PC-3 (cell line): ENCODE measurements around the gene GRB10. TPM values are rescaled to one million over a fixed set of nuclear protein-coding genes. Genes with fewer than 3 reads are reported as not detected.

Experiments
- ATAC-seq: fragments of 200-7000 bp; cut with Tn5 transposase; 2 replicates; pipeline ENCODE4 v1.9.1; 2020; ENCODE audit warnings: mild to moderate bottlenecking, moderate library complexity
- BruUV-seq: library from RNA; stranded (reverse); fragments of 400-500 nt; replicated peaks from 2 replicates; lab custom pipeline; 2021; lab: Mats Ljungman, UMichigan
- CTCF ChIA-PET: fragments of 300-600 bp; sonication (Branson Sonifier 250); formaldehyde crosslinking; loops from one replicate; lab custom pipeline; 2022; ENCODE audit warnings: antibody characterized with exemption; lab: Charles Lee
- POLR2A ChIA-PET: fragments of 300-600 bp; sonication (Branson Sonifier 250); formaldehyde crosslinking; loops from one replicate; lab custom pipeline; 2022; ENCODE audit warnings: antibody characterized with exemption; ENCODE audit not compliant: unreplicated experiment; lab: Charles Lee
- DNase-seq: peaks from one replicate; pipeline ENCODE4 v3.0.0-alpha.2; 2015
- H2AFZ ChIP-seq: fragments of 300-600 bp; sonication (generic); 2 replicates; pipeline ENCODE4 v1.6.0; 2016; ENCODE audit warnings: antibody characterized with exemption, low read length
- H3F3A ChIP-seq: fragments of 300-600 bp; sonication (generic); one replicate; pipeline ENCODE4 v1.6.0; 2017; ENCODE audit warnings: antibody characterized with exemption, low read length, control low read depth, mild to moderate bottlenecking; ENCODE audit not compliant: unreplicated experiment
- H3K27ac ChIP-seq: fragments of 300-600 bp; sonication (generic); 2 replicates; pipeline ENCODE4 v1.5.1; 2016; ENCODE audit warnings: mild to moderate bottlenecking, low read length
- H3K27me3 ChIP-seq: fragments of 300-600 bp; sonication (generic); 2 replicates; pipeline ENCODE4 v1.6.1; 2016; ENCODE audit warnings: low read length, mixed read lengths
- H3K36me3 ChIP-seq: fragments of 300-600 bp; sonication (generic); 2 replicates; pipeline ENCODE4 v1.6.1; 2016; ENCODE audit warnings: low read depth, mixed run types, low read length, mixed read lengths
- H3K4me1 ChIP-seq: fragments of 300-600 bp; sonication (generic); 2 replicates; pipeline ENCODE4 v1.5.1; 2016; ENCODE audit warnings: low read length; ENCODE audit not compliant: insufficient read depth
- H3K4me2 ChIP-seq: fragments of 300-600 bp; sonication (generic); 2 replicates; pipeline ENCODE4 v1.6.0; 2016; ENCODE audit warnings: low read length
- H3K4me3 ChIP-seq: fragments of 300-600 bp; sonication (generic); 2 replicates; pipeline ENCODE4 v1.5.1; 2016; ENCODE audit warnings: mild to moderate bottlenecking, low read length, mixed read lengths
- H3K79me2 ChIP-seq: fragments of 300-600 bp; sonication (generic); 2 replicates; pipeline ENCODE4 v1.6.1; 2017; ENCODE audit warnings: low read length, mixed read lengths
- H3K9ac ChIP-seq: fragments of 300-600 bp; sonication (generic); 2 replicates; pipeline ENCODE4 v1.6.0; 2016; ENCODE audit warnings: mild to moderate bottlenecking, low read length
- H3K9me2 ChIP-seq: fragments of 300-600 bp; sonication (generic); replicated peaks from 2 replicates; pipeline ENCODE4 v1.6.1; 2016; ENCODE audit warnings: mixed run types, low read length, mixed read lengths
- H3K9me3 ChIP-seq: fragments of 300-600 bp; sonication (generic); 2 replicates; pipeline ENCODE4 v1.6.1; 2016; ENCODE audit warnings: low read length, mixed read lengths
- H4K20me1 ChIP-seq: fragments of 300-600 bp; sonication (generic); 2 replicates; pipeline ENCODE4 v1.6.1; 2016; ENCODE audit warnings: low read length, mixed read lengths
- EZH2 ChIP-seq: fragments of 300-600 bp; sonication (generic); IDR thresholded peaks from one replicate; pipeline ENCODE4 v1.6.1; 2017; ENCODE audit warnings: antibody characterized with exemption, mild to moderate bottlenecking, low read length; ENCODE audit not compliant: unreplicated experiment
- EZH2phosphoT487 ChIP-seq: fragments of 300-600 bp; sonication (generic); IDR thresholded peaks from 2 replicates; pipeline ENCODE4 v1.6.1; 2018; ENCODE audit warnings: mild to moderate bottlenecking, antibody characterized with exemption, low read length, borderline replicate concordance
- intact Hi-C: fragments of 100-400 bp; cut with micrococcal nuclease; formaldehyde crosslinking; loops from 2 replicates; pipeline ENCODE4 v1.9.0; 2023
- total RNA-seq: library from RNA; depleted of rRNA; stranded (reverse); fragments of >200 nt; gene quantifications from 2 replicates; pipeline ENCODE4 v1.2.3, GENCODE V29; 2014
- TF ChIP-seq, protein P1 (sequence below): fragments of 300-600 bp; sonication (generic); conservative IDR thresholded peaks from 2 replicates; pipeline ENCODE4 v1.5.1; 2017; ENCODE audit warnings: antibody characterized with exemption, low read depth, mild to moderate bottlenecking, low read length

GRB10 gene
- total RNA-seq, 1 experiment from 2014 or later = 61.3 TPM

DNA sequence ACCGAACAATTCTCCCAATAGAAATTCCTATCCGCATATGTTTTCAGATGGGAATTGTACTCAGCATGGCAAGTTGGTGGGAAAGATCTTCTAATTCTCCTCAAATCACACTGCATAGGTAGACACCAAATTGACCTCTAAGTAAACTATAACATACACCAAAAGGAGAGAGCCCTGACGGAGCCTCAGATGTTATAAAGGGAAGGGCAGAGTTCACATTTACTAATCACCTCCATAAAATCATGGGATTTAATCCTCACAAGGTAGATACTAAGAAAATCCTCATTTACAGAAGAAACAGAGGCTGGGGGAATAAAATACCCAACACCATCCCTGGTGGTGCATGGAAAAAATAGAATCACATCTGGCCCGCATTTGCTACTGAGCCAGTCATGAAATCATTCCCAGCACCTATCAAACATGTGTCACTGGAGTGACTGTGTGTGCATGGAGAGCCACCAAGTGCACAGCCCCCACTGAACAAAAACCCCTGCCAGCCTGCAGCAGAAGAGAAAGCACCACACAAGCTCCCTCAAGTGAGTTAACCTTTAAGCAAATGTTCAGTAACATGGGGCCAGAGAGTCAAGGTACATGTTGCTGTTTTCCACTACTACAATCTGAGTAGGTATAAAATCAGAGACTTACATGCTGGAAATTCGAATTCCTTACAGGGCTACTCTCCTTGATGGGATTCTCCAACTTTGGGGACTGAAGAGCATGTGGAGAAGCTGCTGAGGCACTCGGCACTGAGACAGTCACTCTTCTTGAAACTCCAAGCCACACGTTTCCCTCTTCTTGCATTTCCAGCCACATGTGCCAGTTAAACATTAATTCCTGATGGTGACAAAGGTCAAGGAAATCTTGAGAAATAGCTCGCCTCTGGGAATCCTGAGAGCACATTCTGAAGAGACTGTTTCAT, 217.8 kb downstream of the GRB10 start, which contains the start of gene DDC:
DDC (minus strand) TSS at position 766 of the 919 bp plus-strand sequence. CDS start 21,320 bp downstream, outside the sequence.
- BruUV-seq = no TSS peak
- no peaks in the 10 kb centered on the region for H3K36me3 ChIP-seq
- no peaks in the 10 kb centered on the region for H3K4me1 ChIP-seq
- H4K20me1 ChIP-seq = no peaks in the 10 kb centered on the region
- H3K9me3 ChIP-seq = no peaks in the 10 kb centered on the region
- DNase-seq (no peak), ATAC-seq (no peak)
- no peak within 1 kb of the TSS for H2AFZ ChIP-seq
- no peaks in the 10 kb centered on the region for H3K9me2 ChIP-seq
- H3K79me2 ChIP-seq = no peaks in the 10 kb centered on the region
- no peak within 1 kb of the TSS for H3K4me3 ChIP-seq
- H3K27ac ChIP-seq = no peak within 1 kb of the TSS
- no peak for TF ChIP-seq EZH2
- TF ChIP-seq, protein P1, sequence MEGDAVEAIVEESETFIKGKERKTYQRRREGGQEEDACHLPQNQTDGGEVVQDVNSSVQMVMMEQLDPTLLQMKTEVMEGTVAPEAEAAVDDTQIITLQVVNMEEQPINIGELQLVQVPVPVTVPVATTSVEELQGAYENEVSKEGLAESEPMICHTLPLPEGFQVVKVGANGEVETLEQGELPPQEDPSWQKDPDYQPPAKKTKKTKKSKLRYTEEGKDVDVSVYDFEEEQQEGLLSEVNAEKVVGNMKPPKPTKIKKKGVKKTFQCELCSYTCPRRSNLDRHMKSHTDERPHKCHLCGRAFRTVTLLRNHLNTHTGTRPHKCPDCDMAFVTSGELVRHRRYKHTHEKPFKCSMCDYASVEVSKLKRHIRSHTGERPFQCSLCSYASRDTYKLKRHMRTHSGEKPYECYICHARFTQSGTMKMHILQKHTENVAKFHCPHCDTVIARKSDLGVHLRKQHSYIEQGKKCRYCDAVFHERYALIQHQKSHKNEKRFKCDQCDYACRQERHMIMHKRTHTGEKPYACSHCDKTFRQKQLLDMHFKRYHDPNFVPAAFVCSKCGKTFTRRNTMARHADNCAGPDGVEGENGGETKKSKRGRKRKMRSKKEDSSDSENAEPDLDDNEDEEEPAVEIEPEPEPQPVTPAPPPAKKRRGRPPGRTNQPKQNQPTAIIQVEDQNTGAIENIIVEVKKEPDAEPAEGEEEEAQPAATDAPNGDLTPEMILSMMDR = no peak
- no peak for TF ChIP-seq EZH2phosphoT487
- POLR2A ChIA-PET = no interaction called here
- H3K27me3 ChIP-seq = peaks cover 33% of the 10 kb centered on the region
- intact Hi-C loops = no loop called here
- no peaks in the 10 kb centered on the region for H3F3A ChIP-seq
- CTCF ChIA-PET = no interaction called here
- H3K9ac ChIP-seq = no peak within 1 kb of the TSS
- H3K4me2 ChIP-seq = no peak within 1 kb of the TSS

DNA sequence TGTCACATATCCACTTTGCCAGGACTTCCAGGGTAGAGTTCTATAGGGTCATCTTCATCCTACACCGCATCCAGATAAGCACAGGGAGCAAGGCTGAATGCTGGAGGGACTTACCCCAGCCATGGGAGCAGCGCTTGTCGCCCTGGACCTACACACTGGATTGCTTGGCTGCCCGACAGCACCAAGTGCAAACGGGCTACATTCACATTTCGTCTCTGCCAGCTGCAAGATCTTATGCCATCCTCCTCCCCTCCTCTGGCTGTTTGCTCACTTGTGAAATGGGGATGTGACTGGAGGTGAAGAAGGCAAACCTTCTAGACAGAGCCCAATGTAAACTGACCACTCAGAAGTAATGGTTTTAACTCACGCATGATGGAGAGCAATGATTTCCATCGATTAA, 218.5 kb downstream of the GRB10 start:
- no peak overlapping the region for H2AFZ ChIP-seq
- BruUV-seq = no TSS peak
- DNase-seq (no peak), ATAC-seq (no peak)
- H3K4me3 ChIP-seq = no peak overlapping the region
- no peaks in the 10 kb centered on the region for H3K79me2 ChIP-seq
- H3K9me2 ChIP-seq = no peaks in the 10 kb centered on the region
- peaks cover 39% of the 10 kb centered on the region for H3K27me3 ChIP-seq
- CTCF ChIA-PET = no interaction called here
- intact Hi-C loops = no loop called here
- no peaks in the 10 kb centered on the region for H3K4me1 ChIP-seq
- POLR2A ChIA-PET = no interaction called here
- no peaks in the 10 kb centered on the region for H3K9me3 ChIP-seq
- H3K9ac ChIP-seq = no peak overlapping the region
- no peaks in the 10 kb centered on the region for H3F3A ChIP-seq
- H4K20me1 ChIP-seq = no peaks in the 10 kb centered on the region
- TF ChIP-seq EZH2 = no peak
- TF ChIP-seq, protein P1 = no peak
- TF ChIP-seq EZH2phosphoT487 = no peak
- H3K4me2 ChIP-seq = no peak overlapping the region
- H3K36me3 ChIP-seq = no peaks in the 10 kb centered on the region
- no peak overlapping the region for H3K27ac ChIP-seq

DNA sequence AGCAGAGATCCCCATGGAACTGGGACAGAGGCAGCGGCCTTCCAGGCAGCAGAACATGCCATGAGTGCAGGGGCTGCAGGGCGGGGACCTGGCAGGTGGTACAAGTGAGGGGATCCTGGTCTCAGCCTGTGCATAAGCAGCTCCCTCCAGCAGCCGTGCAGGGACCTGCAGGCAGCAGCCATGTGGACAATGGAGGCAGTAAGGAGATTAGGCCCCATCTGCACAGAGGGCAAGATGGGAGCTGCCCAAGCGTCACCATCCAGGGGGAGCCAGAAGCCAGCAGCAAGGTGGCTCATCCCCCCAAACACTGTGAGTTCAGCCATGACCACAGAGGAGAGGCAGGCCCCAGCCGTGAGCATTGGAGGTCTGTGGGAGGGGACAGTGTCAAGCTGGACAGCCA, 220.6 kb downstream of the GRB10 start:
- DNase-seq (no peak), ATAC-seq (no peak)
- Histone ChIP-seq H3K9me2 (no peaks in the 10 kb centered on the region), H2AFZ (no peak overlapping the region), H4K20me1 (no peaks in the 10 kb centered on the region), H3K4me1 (no peaks in the 10 kb centered on the region), H3K36me3 (no peaks in the 10 kb centered on the region), H3K9me3 (no peaks in the 10 kb centered on the region), H3K27ac (no peak overlapping the region), H3K79me2 (no peaks in the 10 kb centered on the region), H3K4me2 (no peak overlapping the region), H3K4me3 (no peak overlapping the region), H3F3A (no peaks in the 10 kb centered on the region), H3K9ac (no peak overlapping the region), H3K27me3 (peaks cover 56% of the 10 kb centered on the region)
- no TSS peak for BruUV-seq
- no peak for TF ChIP-seq EZH2phosphoT487
- TF ChIP-seq, protein P1 = 0 out of 2 replicates have a peak, but pooled peaks have one; percentile 15
- intact Hi-C loops = no loop called here
- CTCF ChIA-PET = no interaction called here
- POLR2A ChIA-PET = no interaction called here
